Mesothelial cell of epicardium (in vitro differentiated cells): ENCODE data around the gene EPB42. TPM values are rescaled to one million over a fixed set of nuclear protein-coding genes. Genes with fewer than 3 reads are reported as not detected.

Experiments
- total RNA-seq: library from RNA; stranded (reverse); gene quantifications from 3 replicates; pipeline ENCODE4 v1.2.1, GENCODE V29; 2021

Gene EPB42
- total RNA-seq, 1 donor from 2014 or later = 0.13 TPM

Other genes starting within 250 kb of the EPB42 start
- gene UBR1, start 115.0 kb downstream of the EPB42 start, total RNA-seq = 29.9 to 36.4 TPM (median 33.4 TPM) in 3 replicates
- gene TMEM62, start 87.4 kb downstream of the EPB42 start, total RNA-seq = 12.4 to 13.4 TPM (median 12.9 TPM) in 3 replicates
- 29.3 to 31.2 TPM (median 29.5 TPM) in 3 replicates for gene CCNDBP1, start 35.6 kb downstream of the EPB42 start, total RNA-seq
- not detected in 3 replicates for gene TGM5, start 45.9 kb upstream of the EPB42 start, total RNA-seq
- not detected in 3 replicates for gene TGM7, start 81.2 kb upstream of the EPB42 start, total RNA-seq
- gene LCMT2, start 109.6 kb upstream of the EPB42 start, total RNA-seq = 9.8 to 10.0 TPM (median 9.9 TPM) in 3 replicates
- 32.1 to 35.5 TPM (median 33.7 TPM) in 3 replicates for gene ZSCAN29, start 150.0 kb upstream of the EPB42 start, total RNA-seq
- gene TUBGCP4, start 150.1 kb upstream of the EPB42 start, total RNA-seq = 25.4 to 29.1 TPM (median 26.3 TPM) in 3 replicates